HG03159 (cell line): ENCODE results near the gene MTIF3.

ENCODE experiments used
- ATAC-seq: cut with Tn5 transposase; IDR thresholded peaks from one replicate; pipeline ENCODE4 v1.9.1; 2021; ENCODE audit warnings: mild to moderate bottlenecking, moderate library complexity; ENCODE audit not compliant: unreplicated experiment

Gene MTIF3

DNA sequence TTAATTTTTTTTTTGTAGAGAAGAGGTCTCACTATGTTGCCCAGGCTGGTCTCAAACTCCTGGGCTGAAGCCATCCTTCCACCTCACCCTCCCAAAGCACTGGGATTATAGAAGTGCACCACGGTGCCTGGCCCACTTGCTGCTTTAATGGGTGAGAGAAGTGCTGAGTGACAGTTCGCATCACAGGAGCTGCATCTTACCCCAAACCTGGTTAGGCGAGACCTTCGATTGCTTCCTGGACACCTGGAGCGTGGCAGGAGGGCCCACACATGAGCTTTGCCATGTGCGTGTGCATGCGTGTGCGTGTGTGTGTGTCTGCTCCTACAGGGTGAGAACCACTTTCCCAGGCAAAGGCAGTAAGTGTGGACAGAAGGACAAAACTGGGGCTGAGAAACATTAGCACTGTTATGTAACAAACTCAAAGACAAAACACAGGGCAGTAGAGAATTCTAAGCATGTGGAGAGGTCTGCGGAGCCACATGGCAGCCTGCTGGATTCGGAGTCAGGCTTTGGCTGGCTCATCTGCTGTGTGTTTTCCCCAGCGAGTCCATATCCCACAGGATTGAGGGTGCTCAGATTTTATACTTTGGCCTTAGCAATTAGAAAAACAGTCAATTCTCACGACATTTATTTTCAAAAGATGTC, 11.7 kb upstream of the MTIF3 start:
- ATAC-seq = no peak

DNA sequence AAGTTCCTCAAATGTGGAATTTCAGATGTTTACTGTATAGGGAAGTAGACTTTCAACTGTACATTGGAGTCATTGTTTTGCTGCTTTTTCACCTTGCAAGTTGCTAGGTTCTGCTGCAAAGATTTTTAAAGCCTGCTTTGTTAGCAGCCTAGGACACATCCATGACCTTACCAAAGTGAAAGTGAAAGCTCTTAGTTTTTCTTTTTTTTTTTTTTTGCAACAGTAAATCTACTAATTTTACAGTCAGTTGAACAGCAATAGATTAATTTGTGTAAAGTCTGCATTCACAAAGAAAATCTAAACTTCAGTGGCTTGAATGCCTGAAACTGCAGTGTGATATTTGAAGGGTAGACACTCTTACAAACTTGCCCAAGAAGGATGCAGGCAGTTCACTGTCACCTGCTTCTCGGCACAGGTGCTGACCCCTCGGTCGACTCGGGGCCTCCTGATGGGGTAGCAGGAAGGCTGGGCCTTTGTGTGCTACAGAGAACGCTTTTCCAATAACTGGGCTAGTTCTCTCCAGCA, 5.0 kb upstream of the MTIF3 start:
- ATAC-seq = no peak

DNA sequence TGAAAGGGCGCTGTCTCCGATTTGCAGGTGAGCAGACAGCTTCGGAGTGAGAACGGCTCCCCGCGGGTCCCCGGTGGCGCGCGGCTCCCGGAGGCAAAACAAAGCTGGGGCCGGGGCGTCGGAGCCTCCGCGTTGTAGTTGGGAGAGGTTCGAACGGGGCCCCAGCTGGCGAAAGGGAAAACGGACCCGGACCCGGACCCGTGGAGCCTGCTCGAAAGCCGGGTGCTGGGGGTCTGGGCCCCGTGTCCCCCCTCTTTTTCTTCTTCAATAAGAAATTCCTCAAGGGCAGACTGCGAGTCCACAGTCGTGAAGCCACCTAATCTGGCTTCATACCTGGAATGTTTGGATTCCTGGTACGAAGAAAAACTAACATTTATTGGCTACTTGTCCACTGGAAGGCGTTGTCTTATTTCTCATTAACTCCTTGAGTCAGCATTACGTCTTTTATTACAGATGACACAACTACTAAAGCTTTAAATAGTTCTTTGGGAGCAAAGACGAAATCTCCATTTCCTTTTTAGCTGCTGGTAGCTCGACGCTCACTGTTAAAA, 632 bp upstream of the MTIF3 start:
- ATAC-seq = no peak

DNA sequence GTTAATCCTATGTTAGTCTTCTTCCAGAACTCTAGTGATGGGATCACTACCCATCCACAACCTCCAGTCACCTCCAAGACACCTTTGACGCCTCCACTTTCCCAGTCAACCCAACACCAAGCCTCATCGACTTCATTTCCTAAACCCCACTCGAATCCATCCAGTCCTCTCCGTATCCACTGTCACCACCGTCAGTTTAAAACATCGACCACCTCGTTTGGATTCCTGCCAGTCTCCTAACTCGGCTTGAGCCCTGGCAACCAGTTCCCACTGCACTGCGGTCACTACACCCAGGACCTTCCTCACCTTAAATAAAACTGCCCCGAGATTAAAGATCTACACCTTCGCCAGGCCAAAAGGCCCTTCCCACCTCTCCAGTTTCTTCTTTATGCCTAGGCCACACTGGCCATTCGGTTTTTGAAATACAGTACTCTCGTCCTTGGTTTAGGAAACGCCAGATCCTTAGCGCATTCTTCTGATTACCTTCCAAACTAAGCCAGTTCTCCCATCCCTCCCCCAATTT, 1.2 kb downstream of the MTIF3 start:
- no peak for ATAC-seq

DNA sequence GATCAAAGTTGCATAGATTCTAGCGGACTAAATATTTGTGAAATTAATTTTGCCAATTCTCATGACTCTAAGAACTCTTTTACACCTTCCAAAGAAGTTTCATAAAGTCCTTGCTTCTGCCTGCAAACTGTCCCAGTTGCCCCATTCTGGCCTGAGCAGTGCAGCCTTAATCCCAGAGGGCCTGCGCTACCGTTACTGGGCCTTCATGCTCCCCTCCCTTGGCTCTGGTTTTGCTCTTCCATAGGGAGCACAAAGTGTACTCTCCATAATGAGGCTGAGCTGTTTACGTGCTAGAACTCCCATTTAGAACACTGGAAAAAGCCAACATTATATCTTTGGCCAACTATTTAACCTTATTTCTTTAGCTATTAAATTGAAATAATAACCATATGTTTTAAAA, 2.1 kb downstream of the MTIF3 start:
- ATAC-seq = no peak

DNA sequence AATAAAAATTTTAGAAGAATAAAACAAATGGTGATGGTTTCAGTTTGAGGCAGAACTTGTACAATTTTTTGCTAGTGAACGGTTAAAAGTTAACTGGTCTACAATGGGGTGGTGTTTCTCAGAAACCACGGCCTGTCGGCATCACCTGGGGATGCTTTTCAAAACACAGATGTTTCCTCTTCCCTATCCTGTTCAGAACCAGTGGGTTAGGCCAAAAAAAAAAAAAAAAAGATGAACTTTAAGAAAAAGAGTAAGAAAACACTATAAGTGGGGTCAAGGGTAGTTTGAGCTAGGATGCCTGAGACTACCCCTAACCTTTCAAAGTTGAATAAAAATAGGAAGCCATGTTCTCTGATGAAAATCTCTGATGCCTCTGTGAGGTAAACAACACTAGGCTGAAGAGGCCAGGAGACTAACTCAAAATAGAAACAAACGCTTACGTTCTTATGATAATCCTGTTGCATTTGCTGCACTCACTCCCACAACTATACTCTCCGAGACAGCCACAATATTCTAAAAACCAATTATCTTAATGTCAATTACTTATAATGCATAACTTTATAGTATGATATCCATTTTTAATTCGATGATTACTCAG, 3.3 kb downstream of the MTIF3 start:
- ATAC-seq = no peak

DNA sequence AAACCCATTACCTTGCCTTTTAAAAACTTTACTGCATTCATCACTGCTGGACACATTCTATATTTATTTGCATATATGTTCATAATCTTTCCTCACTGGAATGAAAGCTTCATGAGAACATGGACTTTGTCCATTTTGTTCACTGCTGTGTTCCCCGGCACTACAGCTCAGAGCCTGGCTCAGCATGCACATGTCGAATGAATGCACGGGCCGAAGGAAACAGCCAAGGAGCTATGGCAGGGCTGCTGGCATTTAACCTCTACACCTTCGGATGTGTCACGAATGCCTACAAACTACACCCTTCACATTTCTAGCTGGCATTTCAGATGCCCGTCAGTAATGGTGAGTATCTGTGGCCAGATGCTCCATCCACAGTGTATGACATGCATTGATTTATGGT, 7.6 kb downstream of the MTIF3 start:
- ATAC-seq = no peak

DNA sequence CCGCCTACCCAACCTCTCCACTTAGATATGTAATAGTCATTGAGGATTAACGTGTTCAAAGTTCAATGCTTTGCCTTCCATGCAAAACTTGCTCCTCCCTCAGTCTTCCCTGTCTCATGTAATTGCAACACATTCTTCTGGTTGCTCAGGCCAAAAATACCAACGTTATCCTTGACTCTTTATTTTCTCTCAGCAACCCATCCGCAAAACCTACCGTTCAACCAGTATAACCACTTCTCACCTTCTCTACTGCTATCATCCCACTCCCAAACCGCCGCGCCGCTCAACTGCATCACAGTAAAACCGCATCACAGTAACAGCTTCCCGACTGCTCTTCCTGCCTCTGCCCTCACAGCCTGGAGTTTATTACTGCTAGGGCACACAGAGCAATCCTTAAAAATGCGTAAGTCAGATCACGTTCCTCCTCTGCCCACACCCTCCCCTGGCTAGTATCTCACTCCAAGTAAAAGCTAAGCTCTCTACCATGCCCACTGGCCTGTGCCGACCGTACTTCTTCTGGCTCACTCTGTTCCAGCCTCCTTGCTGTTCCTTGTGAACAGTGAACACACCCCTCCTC, 8.2 kb downstream of the MTIF3 start:
- no peak for ATAC-seq

DNA sequence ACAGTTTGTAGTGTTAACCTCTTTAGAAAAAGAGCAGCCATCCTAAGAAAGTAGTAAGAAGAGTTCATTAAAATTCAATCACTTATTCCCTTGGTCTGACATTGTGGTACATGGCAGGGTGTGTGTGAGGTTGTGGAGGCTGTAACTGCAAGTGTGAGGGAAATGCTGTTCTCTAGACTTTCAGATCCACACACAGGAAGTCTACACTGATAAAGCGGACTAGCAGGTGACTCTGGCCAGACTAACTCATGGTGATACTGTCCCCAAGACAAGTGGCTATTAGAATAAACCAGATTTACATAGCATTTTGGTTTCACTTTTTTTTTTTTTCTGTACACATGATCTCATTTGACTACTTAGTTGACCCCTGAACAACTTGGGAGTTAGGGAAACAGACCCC, 10.0 kb downstream of the MTIF3 start:
- ATAC-seq = no peak

DNA sequence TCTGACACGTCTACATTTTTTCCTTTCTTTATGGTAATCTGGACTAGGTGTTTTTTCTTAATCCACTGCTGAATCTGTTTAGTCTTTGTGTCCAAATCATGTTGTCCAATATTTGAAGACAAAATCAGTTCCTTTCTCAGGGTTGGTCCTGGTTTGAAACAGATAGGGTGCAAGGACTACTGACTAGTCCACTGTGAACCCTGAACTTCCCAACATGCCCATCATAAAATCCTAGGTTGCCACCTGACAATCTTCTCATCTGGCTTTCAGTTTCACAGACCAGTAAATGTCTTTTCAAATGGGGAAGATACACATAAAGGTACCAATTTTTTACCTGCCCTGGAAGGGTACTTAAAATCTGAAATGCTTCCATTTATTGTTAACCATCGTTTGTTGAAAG, 13.2 kb downstream of the MTIF3 start:
- ATAC-seq = no peak

DNA sequence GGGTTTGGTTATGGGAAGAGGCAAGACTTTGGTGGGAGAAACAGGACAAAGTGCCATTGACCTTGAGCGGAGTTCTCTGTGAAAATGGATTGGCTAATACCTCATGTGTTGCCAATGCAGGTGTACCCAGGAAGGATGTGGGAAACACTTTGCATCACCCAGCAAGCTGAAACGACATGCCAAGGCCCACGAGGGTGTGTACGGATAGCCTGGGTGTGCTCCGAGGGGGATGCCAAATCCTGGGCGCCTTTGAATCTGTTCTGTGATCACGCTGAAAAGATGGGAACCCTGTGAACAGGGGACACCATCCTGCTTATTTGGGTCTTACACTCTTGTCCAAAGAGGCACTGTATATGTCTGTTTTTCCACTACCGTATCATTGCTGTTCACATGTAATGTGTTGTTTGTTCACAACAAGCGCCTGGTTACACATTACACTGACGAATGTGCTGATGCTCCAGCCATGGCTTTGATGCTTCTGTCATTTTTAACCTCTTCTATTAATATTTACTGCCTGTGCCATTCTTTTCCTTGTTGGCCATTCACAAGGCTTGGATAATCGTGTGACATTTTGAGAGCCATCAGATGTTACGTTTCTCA, 17.7 kb downstream of the MTIF3 start:
- no peak for ATAC-seq

DNA sequence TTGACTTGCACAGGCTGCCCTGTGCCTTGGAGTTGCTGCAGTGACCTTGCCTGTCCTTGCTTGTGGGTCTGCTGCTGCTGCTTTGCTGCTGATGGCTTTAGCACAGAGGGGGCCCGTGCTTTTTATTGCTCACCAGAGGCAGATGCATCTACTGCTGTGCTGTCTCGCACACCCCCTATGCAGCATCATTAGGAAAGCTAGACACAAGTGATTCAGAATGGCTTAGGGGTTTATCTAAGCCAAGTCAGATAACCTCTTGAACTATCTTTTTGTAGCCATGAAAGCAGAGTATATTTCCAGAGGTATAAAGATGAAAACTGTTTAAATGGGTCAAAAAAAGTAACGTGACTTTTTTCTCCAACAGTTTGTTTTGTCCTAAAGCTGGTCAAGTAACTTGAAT, 18.2 kb downstream of the MTIF3 start:
- no peak for ATAC-seq

DNA sequence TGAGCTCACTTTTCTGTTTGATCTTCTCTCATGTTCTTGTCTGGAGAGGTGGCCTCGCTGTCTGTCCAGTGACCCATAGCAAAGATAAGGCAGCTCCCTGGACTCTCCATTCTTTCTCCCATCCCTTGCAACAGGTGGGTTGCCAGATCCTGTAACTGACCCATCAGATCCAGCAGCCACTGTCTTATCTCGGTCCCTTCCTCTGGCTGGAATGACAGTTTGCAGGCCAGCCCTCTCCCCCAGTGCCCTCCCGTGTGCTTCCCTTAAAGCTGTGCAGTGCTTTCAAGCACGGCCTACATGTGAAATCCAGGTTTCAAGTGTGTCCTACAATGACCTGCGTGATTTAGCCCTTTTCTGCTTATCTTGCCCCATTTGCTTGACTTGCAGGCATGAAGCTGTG, 22.2 kb downstream of the MTIF3 start:
- ATAC-seq = no peak

DNA sequence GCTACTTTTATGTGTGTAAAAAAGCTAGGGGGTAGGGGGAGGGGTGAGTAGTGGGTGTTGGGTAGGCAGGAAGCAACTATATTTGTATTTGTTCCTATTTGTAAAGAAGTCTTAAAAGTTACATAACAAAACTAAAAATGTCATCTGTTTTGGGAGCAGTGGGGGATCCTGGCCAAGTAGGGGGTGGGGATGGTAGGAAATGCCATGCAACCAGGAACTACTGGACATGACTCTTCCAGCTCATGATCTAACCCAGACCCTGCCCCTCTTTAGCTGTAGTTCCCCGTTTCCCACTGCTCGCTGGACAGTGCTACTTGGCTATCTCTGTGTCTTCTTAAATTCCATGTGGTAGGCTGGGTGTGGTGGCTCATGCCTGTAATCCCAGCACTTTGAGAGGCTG, 22.7 kb downstream of the MTIF3 start:
- no peak for ATAC-seq

DNA sequence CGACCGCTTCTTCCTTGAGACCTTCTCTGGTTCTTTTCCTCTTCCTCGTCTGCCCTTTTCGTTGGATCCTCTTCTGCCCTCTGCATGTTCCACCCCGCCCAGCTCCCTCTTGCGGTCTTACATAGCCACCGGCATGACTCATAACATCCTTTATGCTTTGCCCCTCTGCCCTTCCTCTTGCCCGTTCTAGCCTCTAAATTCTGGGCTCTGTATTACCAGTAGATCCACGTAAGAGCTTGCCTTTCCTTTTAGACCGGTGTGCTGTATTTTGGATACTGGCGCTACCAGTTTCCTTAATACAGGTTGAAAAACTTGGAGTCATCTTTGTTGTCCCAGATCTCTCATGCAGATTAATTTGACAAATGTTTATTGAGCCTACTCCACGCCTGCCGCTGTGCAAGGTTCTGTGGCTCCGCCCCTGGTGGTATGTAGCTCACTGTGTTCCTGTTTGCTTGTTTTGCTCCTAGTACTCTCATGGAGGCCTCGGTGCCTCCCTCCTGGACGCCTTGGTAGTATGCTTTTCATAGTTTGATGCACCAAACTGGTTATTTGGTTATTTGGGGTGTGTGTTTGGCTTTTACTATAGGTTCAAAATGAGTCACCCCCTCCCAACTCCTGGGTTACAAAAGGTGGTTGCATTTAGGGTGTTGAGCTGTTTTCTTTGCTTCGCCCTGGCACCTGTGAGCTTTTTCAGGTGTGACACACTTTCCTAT, 24.3 kb downstream of the MTIF3 start:
- peak; percentile 57 for ATAC-seq

DNA sequence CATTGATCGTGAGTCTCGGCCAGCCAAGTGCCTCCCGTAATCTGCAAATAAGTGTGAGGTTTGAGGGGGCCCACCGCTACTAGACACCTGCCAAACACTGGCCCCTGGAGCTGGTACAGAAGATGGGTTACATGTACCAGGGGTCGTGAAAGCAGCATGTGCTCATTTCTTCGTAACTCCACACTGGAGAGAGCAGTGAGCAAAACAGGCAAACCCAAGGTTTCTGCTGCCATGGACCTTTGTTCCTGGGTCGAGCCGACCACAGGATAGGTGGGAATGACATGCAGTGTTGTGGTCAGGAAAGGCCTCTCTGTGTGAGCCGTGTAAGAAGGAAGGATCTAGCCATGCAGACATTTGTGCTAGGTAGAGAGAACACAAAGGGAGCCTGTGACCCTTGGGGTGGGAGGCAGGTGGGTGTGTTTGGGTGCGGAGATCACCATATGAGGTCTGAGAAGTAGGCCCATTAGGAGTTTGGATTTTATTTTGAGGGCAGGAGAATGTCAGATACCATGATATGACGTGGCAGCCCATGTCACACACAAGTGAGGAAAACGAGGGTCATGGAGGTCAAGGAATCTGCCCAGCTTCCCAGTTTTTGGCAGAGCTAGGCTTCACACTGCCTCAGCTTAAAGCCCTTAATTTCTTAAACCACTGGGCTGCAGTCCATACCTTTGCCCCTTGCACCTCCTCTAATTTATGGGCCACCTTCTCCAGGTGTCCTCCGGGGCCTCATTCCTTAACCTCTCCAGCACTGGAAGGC, 25.0 kb downstream of the MTIF3 start:
- no peak for ATAC-seq

DNA sequence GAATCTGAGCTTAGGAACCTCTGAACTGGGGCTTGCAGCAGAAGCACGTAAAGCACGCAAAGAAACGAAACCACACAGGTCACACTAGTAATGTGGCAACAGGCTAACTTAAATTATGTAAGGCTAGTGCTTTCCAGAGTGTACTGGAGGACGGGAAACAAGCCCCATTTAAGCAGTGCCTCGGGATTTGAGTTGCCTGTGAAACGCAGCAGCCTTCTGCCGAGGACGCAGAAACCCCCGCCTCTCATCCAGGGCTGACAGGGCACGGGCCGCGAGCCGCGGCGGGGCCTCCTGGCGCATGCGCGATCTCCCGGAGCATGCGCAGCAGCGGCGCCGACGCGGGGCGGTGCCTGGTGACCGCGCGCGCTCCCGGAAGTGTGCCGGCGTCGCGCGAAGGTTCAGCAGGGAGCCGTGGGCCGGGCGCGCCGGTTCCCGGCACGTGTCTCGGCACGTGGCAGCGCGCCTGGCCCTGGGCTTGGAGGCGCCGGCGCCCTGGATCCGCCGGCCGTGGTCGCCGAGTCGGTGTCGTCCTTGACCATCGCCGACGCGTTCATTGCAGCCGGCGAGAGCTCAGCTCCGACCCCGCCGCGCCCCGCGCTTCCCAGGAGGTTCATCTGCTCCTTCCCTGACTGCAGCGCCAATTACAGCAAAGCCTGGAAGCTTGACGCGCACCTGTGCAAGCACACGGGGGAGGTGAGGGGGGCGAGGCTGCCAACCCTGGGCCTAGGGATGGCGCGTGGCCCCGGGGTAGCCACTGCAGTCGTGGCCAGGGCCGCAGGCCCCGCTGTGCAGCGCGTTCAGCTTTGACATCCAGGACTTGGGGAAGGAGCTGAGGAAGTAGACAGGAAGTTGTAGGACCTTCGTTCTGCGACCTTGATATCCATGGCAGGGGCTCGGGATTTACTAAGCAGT, 25.9 kb downstream of the MTIF3 start, which contains the start of gene GTF3A:
Gene GTF3A, plus strand, starts transcription at position 374 of the 912 bp plus-strand sequence.
- peak; percentile 71 for ATAC-seq

DNA sequence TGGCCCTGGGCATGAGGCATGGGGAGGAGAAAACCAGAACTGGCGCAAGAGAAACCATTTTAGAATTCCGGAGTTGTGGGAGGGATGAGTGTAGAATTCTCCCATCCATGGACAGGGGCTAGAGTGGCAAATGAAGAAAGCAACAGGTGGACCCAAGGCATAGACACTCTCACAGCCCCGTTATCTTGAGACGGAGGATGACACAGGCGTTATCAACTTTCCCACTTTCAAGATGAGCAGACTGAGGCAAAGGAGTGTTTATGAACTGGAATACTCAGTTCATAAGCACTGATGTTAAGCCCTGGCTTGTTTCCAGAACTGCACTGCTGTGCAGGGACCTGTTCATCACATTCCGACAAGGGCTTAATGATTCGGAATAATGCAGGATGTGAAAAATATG, 27.0 kb downstream of the MTIF3 start:
- no peak for ATAC-seq
